GM19193 (cell line): ENCODE measurements around the gene NUCB1.
A peak's percentile ranks its signal among the peaks of the same experiment; 100 is the strongest.

ENCODE experiments used
- POLR2A ChIP-seq: IDR thresholded peaks from 4 replicates; pipeline ENCODE4 v1.6.1; 2011; ENCODE audit not compliant: insufficient read depth, insufficient read length; ENCODE audit errors: extremely low read depth

The NUCB1 gene

GRCh38 chr19:48872182-48872883 lies 27.8 kb upstream of the NUCB1 start, which contains the start of gene PPP1R15A:
Gene PPP1R15A, plus strand, starts transcription at chr19:48872421. Its CDS starts 813 bp downstream, at chr19:48873234.
- TF ChIP-seq POLR2A = peak; percentile 100

- TF ChIP-seq POLR2A = no peak
These were observed 27.1 kb upstream of the NUCB1 start for GRCh38 chr19:48872884-48873475.

GRCh38 chr19:48873476-48874302 lies 26.4 kb upstream of the NUCB1 start:
- TF ChIP-seq POLR2A = no peak

GRCh38 chr19:48874303-48875135 lies 25.6 kb upstream of the NUCB1 start:
- TF ChIP-seq POLR2A = peak; percentile 23

- TF ChIP-seq POLR2A = peak; percentile 6
These were observed 22.3 kb upstream of the NUCB1 start for GRCh38 chr19:48877855-48878195.

GRCh38 chr19:48878196-48879024 lies 21.7 kb upstream of the NUCB1 start:
- TF ChIP-seq POLR2A = peak; percentile 44

- TF ChIP-seq POLR2A = no peak
These were observed 21.0 kb upstream of the NUCB1 start for GRCh38 chr19:48879025-48879637.

GRCh38 chr19:48881741-48882657 lies 18.1 kb upstream of the NUCB1 start:
- TF ChIP-seq POLR2A = no peak

GRCh38 chr19:48883726-48884125 lies 16.4 kb upstream of the NUCB1 start:
- TF ChIP-seq POLR2A = no peak

- no peak for TF ChIP-seq POLR2A
These were observed 12.1 kb upstream of the NUCB1 start for GRCh38 chr19:48887861-48888612.

- no peak for TF ChIP-seq POLR2A
These were observed 9.6 kb upstream of the NUCB1 start for GRCh38 chr19:48890551-48890950.

GRCh38 chr19:48895226-48895625 lies 4.9 kb upstream of the NUCB1 start:
- no peak for TF ChIP-seq POLR2A
